GM18508 (cell line): ENCODE measurements around the gene TRIM52.

Source experiments
- ATAC-seq: cut with Tn5 transposase; IDR thresholded peaks from one replicate; pipeline ENCODE4 v1.9.1; 2021; ENCODE audit warnings: moderate number of reproducible peaks; ENCODE audit not compliant: insufficient read depth, unreplicated experiment

TRIM52 gene

GRCh38 chr5:181234455-181235306, 26.3 kb downstream of the TRIM52 start:
- ATAC-seq = no peak

- no peak for ATAC-seq
These were observed 27.0 kb downstream of the TRIM52 start for GRCh38 chr5:181233801-181234454.

GRCh38 chr5:181233088-181233800, 27.7 kb downstream of the TRIM52 start:
- no peak for ATAC-seq

GRCh38 chr5:181232593-181232992, 28.4 kb downstream of the TRIM52 start:
- no peak for ATAC-seq

GRCh38 chr5:181231432-181231831, 29.5 kb downstream of the TRIM52 start:
- ATAC-seq = no peak

- ATAC-seq = no peak
These were observed 30.4 kb downstream of the TRIM52 start for GRCh38 chr5:181230551-181230950.

- no peak for ATAC-seq
These were observed 30.9 kb downstream of the TRIM52 start for GRCh38 chr5:181229996-181230395.

GRCh38 chr5:181224390-181225229, 36.3 kb downstream of the TRIM52 start:
- no peak for ATAC-seq

- ATAC-seq = no peak
These were observed 37.1 kb downstream of the TRIM52 start for GRCh38 chr5:181223729-181224389.

GRCh38 chr5:181223058-181223728, 37.8 kb downstream of the TRIM52 start, which contains the start of gene TRIM41:
TRIM41 (plus strand) TSS chr5:181223281; CDS start chr5:181224000, 719 bp downstream.
- peak; percentile 35 for ATAC-seq

GRCh38 chr5:181222630-181223057, 38.3 kb downstream of the TRIM52 start:
- ATAC-seq = no peak

GRCh38 chr5:181221792-181222629, 38.9 kb downstream of the TRIM52 start:
- ATAC-seq = peak; percentile 22

GRCh38 chr5:181221105-181221791, 39.7 kb downstream of the TRIM52 start:
- no peak for ATAC-seq

- ATAC-seq = no peak
These were observed 40.8 kb downstream of the TRIM52 start for GRCh38 chr5:181220178-181220515.

GRCh38 chr5:181219262-181220177, 41.4 kb downstream of the TRIM52 start:
- no peak for ATAC-seq

GRCh38 chr5:181218795-181219124, 42.2 kb downstream of the TRIM52 start:
- no peak for ATAC-seq

- no peak for ATAC-seq
These were observed 43.2 kb downstream of the TRIM52 start for GRCh38 chr5:181217803-181218062.
